DOHH2 (cell line): ENCODE results near the gene ESPN.

Experiments
- CTCF ChIP-seq: fragments of 200-600 bp; sonication (generic); IDR thresholded peaks from one replicate; pipeline ENCODE4 v1.5.1; 2014; ENCODE audit warnings: antibody characterized with exemption, mild to moderate bottlenecking, low read depth, low read length; ENCODE audit not compliant: poor library complexity, severe bottlenecking
- EZH2phosphoT487 ChIP-seq: fragments of 200-600 bp; sonication (generic); IDR thresholded peaks from 2 replicates; pipeline ENCODE4 v1.6.1; 2017; ENCODE audit warnings: borderline replicate concordance, mild to moderate bottlenecking, antibody characterized with exemption, low read length, moderate library complexity, mixed read lengths

DNA sequence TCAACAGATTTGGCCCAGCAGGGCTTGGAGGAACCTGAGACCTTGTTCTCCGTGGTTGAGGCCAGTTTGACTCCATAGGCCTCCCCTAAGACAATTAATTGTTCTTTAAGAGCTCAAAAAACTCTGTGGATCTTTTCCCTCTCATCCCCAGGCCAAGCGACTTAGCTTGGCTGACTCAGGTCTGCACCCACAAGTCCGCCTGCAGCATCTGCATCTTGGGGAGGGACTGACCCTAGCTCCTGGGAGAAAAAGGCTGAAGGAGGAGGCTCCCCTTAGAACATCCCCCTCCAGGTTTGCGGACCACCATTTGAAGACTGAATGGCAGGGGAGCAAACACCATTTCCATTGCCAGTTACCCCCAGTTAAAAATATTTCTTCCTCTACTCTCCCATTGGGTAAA is 3.3 kb upstream of the ESPN start:
- TF ChIP-seq CTCF, result no peak
- TF ChIP-seq EZH2phosphoT487, result no peak
